SW 1271 (cell line): ENCODE measurements around the gene C2orf68.
"Not testable (repeated sequence)": the region's sequence is repeated elsewhere in the genome, so short reads cannot be mapped to it uniquely, and the experiment has no call there.

ENCODE experiments used
- DNase-seq, 2 experiments: peaks; one replicate each; lab custom pipeline; 2025; lab: John Stamatoyannopoulos, UW

C2orf68 gene

DNA sequence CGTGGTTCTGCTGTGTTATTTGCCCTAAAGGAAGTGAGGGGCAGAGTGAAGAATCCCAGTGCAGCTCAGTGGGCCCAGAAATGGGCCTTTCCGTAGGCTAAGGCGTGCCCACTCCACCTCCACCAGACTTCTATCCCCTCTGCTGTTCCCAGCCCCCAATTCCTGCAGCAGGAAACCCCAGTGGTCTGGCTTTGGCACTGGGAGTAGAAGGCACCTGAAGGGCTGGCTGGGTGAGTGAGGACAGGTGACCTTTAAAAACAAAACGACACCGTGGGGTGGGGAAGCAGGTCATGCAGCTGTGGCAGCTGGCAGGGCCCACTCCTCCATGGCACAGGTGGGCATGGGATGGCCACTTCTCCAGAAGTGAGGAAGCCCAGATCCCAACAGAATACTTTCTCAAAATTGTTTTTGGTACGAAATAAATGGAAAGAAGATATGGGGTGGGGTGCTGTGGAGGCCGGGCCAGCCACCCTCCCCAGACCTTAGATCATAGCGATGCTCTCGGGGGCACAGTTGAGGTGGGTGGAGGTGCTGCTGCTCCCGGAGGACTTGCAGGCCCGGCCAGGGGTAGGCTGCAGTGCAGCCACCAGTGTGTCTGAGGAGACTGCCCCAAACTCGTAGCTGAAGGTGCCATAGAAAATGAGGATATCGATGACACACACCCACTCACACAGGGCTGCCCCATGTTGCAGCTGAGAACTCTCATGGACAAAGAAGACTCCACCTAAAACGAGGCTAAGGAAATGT is 13.1 kb downstream of the C2orf68 start:
- no peak for DNase-seq

DNA sequence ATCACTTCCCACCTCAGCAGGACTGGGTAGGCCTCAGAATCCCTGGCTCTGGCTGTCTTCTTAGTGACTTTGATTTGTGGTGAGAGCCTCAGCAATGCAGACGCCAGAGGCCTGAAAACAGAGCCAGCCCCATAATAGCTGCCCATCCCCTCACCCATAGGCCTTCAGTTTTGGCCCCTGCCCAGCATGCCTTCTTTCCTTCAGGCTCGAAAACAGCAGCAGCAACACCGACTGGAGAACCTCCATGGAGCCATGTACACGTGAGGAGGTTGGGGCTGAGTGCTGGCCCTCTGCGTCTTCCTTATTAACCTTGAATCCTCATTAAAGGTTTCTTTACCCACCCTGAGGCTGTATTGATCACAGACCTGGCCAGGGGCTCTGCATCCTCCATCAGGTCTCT is 14.6 kb downstream of the C2orf68 start:
- no peak for DNase-seq

DNA sequence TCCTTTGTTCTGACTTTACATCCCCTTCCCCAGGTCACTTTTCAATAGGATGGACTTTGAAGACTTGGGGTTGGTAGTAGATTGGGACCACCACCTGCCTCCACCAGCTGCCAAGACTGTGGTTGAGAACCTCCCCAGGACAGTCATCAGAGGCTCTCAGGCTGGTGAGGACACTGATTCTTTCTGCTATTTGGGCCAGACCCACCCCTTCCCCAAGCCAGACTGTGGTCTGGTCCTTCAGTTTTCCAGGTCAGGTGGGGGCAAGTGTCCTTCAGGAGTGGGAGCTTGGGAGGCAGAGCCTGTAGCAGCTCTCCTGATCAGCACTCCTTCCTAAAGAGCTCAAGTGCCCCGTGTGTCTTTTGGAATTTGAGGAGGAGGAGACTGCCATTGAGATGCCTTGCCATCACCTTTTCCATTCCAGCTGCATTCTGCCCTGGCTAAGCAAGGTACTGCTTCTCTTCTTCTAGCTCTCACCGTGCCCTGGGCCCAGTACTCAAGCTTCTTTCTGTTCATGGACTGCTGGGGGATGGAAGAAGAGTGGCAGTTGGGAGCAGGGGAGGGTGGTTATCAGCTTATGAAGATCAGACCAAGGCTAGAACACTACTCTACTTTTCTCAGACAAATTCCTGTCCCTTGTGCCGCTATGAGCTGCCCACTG is 15.3 kb downstream of the C2orf68 start:
- no peak for DNase-seq

DNA sequence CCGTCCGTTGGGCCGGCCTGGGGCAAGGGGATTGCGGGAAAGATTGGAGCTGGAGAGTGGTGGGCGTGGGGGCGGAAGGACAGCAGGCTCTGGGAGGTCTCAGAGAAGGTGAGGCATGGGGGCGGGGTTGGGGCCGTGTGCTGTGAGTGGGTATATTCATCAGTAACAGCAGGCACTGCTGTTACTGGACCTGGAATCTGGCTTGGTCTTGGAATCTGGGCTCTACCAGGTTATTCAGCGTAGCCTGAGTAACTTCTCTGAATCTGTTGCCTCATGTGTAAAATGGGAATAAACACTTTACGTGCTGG is 15.9 kb downstream of the C2orf68 start:
- DNase-seq: no peak

DNA sequence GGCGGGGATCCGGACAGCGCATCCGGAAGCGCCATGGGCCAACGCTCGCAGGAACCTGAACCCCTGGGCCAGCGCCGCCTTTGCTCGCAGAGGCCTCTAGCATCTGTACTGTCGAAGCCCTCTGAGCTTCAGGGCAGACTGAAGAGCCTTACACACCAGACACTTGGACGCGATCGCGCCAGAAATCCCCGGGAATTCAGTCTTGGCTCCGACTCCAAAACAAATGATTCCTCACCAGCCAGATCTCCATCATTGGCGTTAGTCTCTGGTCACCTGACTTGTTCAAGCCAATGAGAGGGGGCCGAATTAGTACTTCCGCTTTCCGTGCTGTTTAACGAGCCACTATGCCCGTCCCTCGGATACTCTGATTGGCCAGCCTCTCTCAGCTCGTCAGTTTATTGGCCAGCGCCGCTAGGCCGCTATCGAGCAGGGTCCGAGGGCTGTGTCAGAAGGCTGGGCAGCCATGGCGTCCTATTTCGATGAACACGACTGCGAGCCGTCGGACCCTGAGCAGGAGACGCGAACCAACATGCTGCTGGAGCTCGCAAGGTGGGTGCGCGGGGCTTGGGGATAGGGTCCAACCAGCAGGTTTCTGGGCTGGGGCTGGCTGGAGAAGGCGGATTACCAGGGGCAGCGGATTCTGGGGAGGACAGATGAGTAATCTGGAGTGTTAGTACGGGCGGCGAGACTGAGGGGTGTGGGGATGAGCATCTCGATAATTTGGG is 16.4 kb downstream of the C2orf68 start, which contains the start of gene RNF181:
Gene RNF181 (plus strand): TSS at position 445 of the 725 bp plus-strand sequence. CDS start 19 bp downstream, at position 464.
- peak; percentile 96 to 99 for DNase-seq

DNA sequence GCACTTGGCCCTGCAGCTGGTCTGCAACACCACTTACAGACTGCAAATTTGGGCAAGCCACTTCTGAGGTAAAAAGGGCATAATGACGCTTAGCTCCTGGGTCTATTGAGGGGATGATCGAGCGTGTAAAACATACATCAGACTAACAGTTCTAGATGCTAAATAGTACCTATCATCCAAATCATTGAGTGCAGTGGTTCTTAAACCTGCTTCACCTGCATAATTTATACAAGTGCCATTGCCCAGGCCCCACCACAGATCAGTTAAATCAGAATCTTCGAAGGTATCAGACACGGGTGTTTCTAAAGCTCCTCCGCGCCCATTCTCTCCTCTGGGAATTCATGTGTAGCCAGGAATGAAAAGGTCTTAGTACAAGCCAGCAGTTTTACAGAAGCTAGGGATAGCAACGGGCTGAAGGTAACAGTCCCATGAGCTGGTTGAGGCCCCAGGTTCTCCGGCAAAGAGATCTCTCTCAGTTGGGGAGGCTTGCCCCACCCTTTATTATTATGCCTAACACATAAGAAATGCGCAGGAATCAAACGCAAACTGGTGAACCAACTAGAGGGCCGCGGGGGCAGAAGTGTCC is 17.1 kb downstream of the C2orf68 start:
- DNase-seq: no peak

DNA sequence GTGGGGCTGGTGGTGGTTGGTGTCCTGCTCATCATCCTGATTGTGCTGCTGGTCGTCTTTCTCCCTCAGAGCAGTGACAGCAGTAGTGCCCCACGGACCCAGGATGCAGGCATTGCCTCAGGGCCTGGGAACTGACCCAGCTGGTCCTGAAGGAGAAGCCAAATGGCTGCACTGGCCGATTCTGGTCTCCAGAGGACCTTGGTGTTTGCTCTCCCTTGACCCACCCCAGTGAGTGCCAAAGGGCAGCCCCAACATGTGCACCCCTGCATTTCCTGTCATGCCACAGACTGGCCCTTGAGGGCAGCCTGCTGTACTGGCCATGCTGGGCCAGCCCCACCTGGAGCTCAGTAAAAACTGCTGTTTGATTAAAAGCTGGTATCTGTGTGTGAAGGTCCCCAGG is 18.8 kb downstream of the C2orf68 start:
- no peak for DNase-seq

DNA sequence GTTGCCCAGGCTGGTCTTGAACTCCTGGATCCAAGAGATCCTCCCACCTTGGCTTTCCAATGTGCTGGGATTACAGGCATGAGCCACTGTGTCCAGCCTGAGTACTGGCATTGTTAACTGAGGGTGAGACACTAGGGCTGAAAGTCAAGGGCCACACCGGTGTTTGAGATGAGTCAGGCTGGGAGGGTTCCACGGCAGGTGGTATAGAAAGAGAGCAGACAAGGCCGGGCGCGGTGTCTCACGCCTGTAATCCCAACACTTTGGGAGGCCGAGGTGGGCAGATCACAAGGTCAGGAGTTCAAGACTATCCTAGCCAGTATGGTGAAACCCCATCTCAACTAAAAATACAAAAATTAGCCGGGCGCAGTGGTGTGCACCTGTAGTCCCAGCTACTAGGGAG is 19.6 kb downstream of the C2orf68 start:
- DNase-seq: not testable (repeated sequence)

DNA sequence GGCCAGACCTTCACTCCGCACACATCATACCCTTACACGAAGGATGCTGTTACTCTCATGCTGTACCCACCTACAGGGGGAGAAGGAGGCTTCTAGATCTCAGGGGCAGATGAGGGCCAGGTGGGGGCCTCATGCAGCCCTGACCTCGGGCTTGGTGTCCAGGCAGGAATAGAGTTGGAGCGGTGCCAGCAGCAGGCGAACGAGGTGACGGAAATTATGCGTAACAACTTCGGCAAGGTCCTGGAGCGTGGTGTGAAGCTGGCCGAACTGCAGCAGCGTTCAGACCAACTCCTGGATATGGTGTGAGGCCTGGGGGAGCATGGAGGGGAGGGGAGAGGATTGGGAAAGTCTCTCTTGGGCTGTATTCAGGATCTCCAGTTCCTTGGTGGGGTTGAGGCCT is 20.3 kb downstream of the C2orf68 start:
- DNase-seq: no peak

DNA sequence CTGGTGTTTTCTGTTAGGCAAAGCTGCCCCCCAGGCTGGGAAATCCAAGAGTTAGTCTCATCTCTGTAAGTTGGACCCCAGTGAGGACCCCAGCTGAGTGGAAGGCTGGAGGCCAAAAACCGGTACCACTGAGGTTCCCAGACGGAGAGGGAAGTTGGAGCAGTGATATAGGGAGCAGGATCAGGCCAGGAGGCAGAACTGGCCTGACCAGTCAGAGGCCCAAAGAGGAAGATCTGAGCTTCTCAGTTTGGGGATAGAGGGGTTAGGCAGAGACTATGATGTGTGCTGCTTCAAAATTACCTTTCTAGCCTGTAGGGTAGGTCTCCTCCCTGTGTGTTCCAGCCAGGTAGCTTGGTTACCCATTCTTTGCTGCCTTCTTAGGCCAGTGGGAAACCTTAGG is 20.9 kb downstream of the C2orf68 start:
- DNase-seq: no peak

DNA sequence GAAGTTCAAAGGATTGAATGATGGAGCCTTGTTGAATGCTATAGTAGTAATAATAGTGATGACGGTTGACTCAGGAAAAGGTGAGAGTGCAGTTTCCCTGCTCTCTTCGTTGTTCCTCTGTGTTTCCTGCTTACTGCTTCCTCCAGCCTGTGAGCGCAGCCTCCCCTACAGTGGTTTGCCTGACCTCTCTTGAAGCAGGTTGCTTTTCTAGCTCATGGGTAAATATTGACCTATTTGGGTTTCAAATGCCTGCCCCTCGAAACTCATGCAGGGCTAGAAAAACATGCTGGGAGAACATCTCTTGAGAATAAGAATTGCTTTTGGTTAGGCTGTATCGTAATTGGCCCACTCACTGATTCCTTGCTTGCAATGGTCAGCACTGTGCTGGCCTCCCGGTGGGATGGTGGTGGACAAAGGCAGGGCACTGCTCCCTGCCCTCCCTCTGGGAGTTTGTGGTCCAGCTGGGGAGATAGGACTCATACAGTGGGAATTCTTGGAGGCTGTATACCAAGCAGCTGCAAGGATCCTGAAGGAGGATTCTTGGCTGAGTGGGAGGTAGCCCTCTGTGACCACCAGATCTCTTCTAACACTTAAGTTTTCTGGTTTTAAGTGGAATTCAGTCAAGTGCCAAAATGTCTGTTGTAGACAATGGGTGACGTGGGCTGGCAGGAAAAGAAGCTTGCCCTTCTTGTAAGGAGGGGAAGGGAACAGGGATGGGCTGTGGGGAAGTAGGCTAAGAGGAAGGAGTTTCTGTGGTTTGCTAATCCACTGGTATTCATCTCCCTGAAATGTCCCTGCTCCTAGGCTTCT is 21.7 kb downstream of the C2orf68 start:
- DNase-seq: no peak

DNA sequence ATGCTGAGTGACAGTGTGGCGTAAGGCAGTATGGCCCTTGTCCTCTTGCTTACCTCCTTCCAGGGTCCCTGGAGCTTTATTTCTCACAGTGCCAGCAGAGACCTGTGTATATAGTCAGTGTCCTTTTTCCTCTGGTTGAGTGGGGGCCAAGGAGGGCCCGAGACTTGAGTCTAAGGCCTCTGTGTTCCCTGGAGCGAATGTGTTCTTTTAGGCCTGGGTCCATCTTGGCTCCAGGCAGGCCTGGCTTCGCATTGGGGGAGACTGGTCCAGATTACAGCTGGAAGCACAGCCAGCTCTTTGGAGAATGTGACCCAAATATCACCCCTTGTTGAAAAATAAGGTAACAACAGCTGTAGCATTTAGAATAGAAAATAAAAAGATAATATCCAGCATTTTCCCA is 22.7 kb downstream of the C2orf68 start:
- DNase-seq: no peak

DNA sequence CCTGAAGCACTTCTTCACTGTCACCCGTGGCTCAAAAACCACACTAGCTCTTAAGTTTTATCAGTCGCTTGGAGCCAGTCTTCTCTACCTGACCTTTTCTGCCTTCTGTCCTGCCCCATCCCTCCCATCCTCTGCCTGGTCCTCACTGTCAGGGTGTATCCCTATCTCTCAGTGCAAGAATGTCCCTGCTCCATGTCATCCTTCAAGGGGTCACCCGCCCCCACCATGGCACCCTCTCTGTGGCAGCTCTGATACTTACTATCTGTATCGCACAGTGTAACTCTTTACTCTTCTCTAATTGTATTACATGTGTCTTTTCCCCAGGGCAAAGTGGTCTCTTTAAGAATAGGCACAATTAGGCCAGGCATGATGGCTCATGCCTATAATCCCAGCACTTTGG is 23.2 kb downstream of the C2orf68 start:
- DNase-seq: no peak

DNA sequence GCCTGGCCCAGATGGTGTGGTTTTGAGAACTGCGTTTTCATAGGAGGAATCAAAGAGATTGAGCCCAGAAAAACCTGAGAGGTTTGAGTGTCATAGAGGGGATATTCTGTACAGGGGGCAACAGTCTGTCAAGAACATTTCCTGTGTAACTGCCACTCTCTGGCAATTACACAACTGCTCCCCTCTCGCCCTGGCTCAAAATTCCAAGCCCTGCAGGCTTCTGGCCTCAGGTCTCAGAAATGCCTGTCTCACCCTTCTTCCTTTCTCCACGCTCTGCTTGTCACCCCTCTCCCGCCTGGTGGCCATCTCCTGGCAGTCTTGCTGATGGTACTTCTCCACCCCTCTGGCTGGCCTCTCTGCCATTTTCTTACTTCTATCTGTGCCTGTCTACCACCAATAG is 23.6 kb downstream of the C2orf68 start:
- DNase-seq: no peak

DNA sequence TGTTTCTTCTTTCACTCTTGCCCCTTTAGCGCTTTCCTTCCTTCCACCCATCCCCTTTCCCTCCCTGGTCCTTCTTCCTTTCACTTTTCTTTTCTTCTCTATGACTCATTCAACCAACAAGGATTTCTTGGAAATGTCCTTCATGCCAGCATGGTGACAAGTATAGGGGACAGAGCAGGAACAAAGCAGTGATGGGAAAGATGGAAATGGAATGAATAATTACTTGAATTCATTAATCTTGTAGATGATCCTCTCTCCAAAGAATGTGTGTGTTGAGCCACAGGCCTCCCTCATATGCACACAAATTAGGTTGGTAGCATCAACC is 26.1 kb downstream of the C2orf68 start:
- DNase-seq: peak in 1 of 2 experiments; percentile 33

DNA sequence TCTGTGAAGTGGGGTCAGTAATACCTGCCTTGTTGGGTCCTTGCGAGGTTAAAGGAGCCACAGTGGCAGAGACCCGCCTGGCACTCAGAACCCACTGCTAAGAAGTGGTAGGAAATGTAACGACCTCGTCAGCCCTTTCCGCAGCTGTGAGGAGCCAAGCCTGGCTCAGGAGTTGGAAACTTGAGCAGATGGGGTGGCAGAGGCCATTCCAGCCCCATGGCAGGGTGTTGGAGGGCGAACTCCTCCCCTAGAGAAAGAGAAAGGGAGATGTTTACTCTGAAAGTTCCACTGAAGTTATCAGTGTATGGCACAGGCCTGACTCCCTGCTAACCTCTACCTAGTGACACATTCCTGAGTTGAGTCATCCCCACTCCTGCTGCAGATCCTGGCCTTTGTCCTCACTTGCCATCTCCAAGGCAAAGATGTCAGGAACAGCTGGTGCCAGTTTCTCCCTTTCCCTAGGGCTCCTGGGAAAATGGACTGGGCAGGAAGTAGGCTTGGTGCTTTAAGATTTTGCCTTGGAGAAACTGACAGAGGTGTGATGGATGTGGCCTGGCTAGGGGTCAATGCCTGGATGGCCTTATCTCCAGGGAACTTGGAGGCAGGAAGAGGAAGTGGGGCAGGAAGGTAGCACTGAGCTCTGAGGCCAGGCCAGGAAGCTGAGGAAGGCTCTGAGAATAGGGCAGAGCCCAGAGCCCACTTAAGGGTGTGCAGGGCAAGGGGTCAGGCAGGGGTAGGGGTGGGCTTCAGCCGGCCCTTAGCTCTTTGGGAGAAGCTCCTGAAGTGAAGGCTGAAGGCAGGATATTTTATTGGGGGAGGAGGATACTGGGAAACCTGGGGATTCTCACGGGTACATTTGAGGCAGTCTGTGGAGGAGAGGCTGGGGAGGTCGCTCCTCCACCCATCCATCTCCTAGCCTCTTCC is 26.7 kb downstream of the C2orf68 start:
- peak; percentile 31 to 70 for DNase-seq

DNA sequence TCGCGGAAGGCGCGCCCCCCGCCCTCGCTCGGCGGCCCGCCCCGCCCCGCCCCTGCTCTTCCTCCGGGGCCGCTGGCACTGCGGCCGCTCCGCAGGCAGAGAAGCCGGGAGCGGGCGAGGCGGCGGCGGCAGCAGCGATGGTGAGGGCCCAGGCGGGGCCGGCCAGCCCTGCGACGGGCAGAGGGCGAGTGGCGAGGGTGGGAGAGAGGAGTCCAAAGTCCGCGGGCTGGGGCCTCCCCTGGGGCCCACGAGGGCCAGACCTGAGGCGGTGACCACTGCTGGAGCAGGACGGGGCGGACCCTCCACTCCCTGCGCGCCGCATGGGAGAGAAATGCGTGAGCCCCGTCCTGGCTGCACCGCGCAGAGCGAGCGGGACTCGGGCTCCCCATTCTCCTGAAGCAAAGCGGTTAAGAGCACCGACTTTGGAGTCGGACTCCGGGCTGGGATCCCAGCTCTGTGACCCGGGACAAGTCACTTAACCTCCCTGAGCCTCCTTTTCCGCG is 27.5 kb downstream of the C2orf68 start, which contains the start of gene VAMP5:
Gene VAMP5 (plus strand): TSS at position 78 of the 503 bp plus-strand sequence. CDS start 60 bp downstream, at position 138.
- DNase-seq: no peak

DNA sequence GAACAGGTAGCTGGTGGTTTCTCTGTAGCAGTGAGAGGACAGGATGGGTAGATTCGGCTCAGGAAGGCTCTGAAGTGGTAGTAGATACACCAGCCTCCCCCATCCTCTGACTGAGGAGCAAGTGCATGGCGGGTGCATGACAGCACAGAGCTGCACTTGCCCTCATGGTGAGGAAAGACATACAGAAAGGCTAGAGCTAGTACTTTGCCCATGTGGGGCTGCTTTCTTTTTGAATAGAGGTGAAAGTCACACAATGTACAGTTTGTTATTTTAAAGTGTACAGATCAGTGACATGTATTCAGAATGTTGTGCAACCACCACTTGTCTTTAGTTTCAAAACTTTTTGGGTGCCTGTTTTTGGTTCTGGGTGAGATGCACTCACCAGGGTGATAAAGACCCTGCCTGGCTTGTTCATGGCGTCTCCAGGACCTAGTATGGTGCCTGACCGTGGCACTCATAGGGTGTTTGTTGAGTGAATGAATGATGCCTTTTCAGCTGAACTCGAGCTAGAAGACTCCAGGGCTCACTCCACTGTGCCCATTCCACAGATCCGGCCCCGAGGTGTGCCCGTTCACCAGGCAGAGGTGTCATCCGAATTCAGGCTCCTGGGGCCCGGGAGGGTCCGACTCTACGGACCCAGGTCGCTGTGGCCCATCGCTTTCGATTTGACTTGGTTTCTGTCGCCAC is 28.1 kb downstream of the C2orf68 start:
- no peak for DNase-seq

DNA sequence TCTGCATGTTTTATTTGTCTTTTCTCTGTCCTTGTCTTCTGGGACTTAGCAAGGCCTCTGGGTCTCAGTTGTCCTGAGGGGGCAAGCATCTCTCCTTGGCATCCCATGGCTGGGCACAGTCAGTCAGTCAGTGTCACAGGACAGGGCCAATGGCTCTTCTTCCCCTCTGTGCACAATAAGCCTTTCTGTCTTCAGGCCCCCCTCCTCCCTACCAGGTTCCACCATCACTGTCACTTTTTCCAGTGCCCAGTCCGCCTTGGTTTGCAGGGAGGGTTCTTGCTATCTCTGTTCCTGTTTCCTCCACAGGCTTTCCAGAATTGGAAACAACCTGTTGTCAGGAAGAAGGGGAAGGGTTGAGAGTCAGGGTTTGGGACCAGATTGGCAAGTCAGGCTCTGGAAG is 29.4 kb downstream of the C2orf68 start:
- DNase-seq: no peak

DNA sequence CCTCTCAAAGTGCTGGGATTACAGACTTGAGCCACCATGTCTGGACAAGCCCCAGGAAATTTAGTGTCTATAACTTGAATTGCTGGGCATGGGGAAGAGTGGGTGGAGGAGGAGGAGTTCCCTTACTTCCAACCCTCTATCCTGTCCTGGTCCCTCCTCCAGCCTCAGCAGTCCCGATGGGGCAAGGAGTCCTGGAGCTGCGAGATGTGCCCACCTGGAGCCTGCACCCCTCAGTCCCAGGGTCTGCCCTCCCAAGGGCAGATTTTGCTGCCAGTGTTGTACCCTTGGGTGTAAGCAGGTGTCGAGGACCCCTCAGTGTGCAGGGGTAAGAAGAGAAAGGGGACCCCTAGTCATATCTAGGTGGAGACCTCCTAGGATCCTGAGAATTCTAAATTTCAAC is 31.7 kb downstream of the C2orf68 start:
- no peak for DNase-seq
